Body of pancreas (tissue), 4 donors: ENCODE data around the gene TEX13D.

Experiments
- CTCF ChIP-seq, 7 experiments: fragments of 450-650 bp in 4 of 7; fragments of 200-600 bp in 3 of 7; sonication (generic) in 3 of 7; IDR thresholded peaks; one replicate each; pipeline ENCODE4 v1.5.1; 2016 to 2019; ENCODE audit warnings: antibody characterized with exemption in 7 of 7
- POLR2A ChIP-seq, 3 donors: fragments of 450-650 bp; IDR thresholded peaks; one replicate each; pipeline ENCODE4 v1.6.1; 2016; ENCODE audit warnings: antibody characterized with exemption in 3 of 3, mild to moderate bottlenecking in 2 of 3

- TF ChIP-seq POLR2A (IDR thresholded peaks at IDR 0.05): no peak
- TF ChIP-seq CTCF (IDR thresholded peaks at IDR 0.05): no peak
These were observed 6.7 kb upstream of the TEX13D start for GRCh38 chrX:124325732-124326131.
